Measurements from ENCODE around the gene MANBA.
"Not testable (repeated sequence)": the region's sequence is repeated elsewhere in the genome, so short reads cannot be mapped to it uniquely, and the experiment has no call there.

The MANBA gene

GRCh38 chr4:102761296-102761701, 531 bp upstream of the MANBA start:
- DNase-seq, result no peak

GRCh38 chr4:102759831-102760644, 730 bp downstream of the MANBA start:
- no peak for DNase-seq

GRCh38 chr4:102758241-102759160, 2.3 kb downstream of the MANBA start:
- no peak for DNase-seq

GRCh38 chr4:102757681-102758080, 3.1 kb downstream of the MANBA start:
- no peak for DNase-seq

- no peak for DNase-seq
These were observed 6.7 kb downstream of the MANBA start for GRCh38 chr4:102754044-102754443.

- no peak for DNase-seq
These were observed 8.8 kb downstream of the MANBA start for GRCh38 chr4:102751941-102752340.

GRCh38 chr4:102743352-102743751, 17.4 kb downstream of the MANBA start:
- DNase-seq, result not testable (repeated sequence)

GRCh38 chr4:102738802-102739201, 22.0 kb downstream of the MANBA start:
- not testable (repeated sequence) for DNase-seq

- DNase-seq, result no peak
These were observed 23.9 kb downstream of the MANBA start for GRCh38 chr4:102736636-102737549.

GRCh38 chr4:102735582-102735981, 25.2 kb downstream of the MANBA start:
- no peak for DNase-seq

- DNase-seq, result no peak
These were observed 26.0 kb downstream of the MANBA start for GRCh38 chr4:102734591-102735385.

GRCh38 chr4:102734116-102734515, 26.7 kb downstream of the MANBA start:
- DNase-seq, result no peak

- DNase-seq, result no peak
These were observed 27.7 kb downstream of the MANBA start for GRCh38 chr4:102733084-102733483.

GRCh38 chr4:102732678-102733077, 28.1 kb downstream of the MANBA start:
- DNase-seq, result no peak

GRCh38 chr4:102730968-102731533, 29.7 kb downstream of the MANBA start:
- DNase-seq, result no peak

- DNase-seq, result not testable (repeated sequence)
These were observed 31.3 kb downstream of the MANBA start for GRCh38 chr4:102729486-102729885.

GRCh38 chr4:102726919-102727318, 33.8 kb downstream of the MANBA start:
- DNase-seq, result not testable (repeated sequence)

- DNase-seq, result no peak
These were observed 34.7 kb downstream of the MANBA start for GRCh38 chr4:102726068-102726467.

GRCh38 chr4:102725229-102725628, 35.5 kb downstream of the MANBA start:
- DNase-seq, result no peak

- no peak for DNase-seq
These were observed 37.3 kb downstream of the MANBA start for GRCh38 chr4:102723511-102723910.

GRCh38 chr4:102722740-102723139, 38.0 kb downstream of the MANBA start:
- no peak for DNase-seq

Measured in NCI-H1436 treated with DMSO at 0.1 percent for 48 hours (cell line).